T-helper 1 cell treated with Interleukin-12 subunit alpha and Interleukin-12 subunit beta and Interleukin-4 antibody, amounts not matched to agents 30 μg/mL and 1 μg/mL, for 36 hours (primary cell): ENCODE measurements around the gene SCAMP1.
A peak's percentile ranks its signal among the peaks of the same experiment; 100 is the strongest.
"Not testable (repeated sequence)": the region's sequence is repeated elsewhere in the genome, so short reads cannot be mapped to it uniquely, and the experiment has no call there.

ENCODE experiments used
- H3K27ac Mint-ChIP-seq: one replicate; pipeline ENCODE4 v1.8.0; 2021; ENCODE audit warnings: mild to moderate bottlenecking, mixed read lengths
- H3K27me3 Mint-ChIP-seq: one replicate; pipeline ENCODE4 v1.8.0; 2021; ENCODE audit warnings: low read depth, mixed read lengths
- H3K36me3 Mint-ChIP-seq: one replicate; pipeline ENCODE4 v1.8.0; 2021; ENCODE audit warnings: low read depth, mixed read lengths
- H3K4me1 Mint-ChIP-seq: one replicate; pipeline ENCODE4 v1.8.0; 2021; ENCODE audit warnings: low read depth, mixed read lengths
- H3K4me3 Mint-ChIP-seq: one replicate; pipeline ENCODE4 v1.8.0; 2021; ENCODE audit warnings: mild to moderate bottlenecking, moderate library complexity, mixed read lengths
- H3K9me3 Mint-ChIP-seq: one replicate; pipeline ENCODE4 v1.8.0; 2021; ENCODE audit warnings: mixed read lengths

SCAMP1 gene

DNA sequence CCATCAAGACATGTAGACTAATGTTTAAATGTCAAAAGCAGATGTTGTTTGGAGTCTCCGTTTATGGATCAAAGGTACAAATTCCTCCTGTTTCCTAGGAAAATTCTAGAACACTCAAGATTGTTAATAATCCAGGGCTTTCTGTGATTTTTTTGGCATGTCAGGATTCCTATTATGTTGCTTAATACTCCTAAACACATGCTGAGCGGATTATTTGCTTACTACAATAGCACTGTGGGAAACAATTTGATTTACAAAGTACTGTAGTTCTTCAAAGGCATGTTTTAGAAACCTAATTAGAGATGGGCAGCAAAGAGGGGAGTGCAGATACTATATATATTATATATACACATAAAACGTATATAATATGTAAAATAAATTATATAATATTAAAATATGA lies 19.0 kb upstream of the SCAMP1 start:
- Mint-ChIP-seq H3K27me3 (peaks cover 10% of the 10 kb centered on the region), H3K9me3 (peaks cover 13% of the 10 kb centered on the region), H3K4me3 (no peak overlapping the region), H3K36me3 (no peaks in the 10 kb centered on the region), H3K27ac (no peak overlapping the region), H3K4me1 (no peaks in the 10 kb centered on the region)

DNA sequence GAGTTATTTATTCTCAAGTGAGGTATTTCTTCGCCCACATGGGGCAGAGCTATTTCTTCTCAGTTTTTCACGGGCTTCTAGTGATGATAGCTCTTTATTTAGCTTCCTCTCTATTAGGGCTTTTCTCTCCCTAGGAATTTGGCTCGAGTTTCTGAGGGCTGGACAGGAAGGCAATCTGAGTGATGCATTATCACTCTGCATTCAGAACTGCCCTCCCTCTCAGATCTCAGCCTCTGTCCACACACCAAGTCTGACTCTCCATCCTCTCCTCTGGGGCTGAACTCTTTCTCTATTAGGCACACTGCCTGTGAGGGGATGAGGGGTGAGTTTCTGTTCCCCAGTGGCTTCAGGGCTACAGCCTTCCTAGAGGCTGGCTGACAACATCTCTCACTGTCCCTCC lies 14.9 kb upstream of the SCAMP1 start:
- Mint-ChIP-seq H3K36me3 (no peaks in the 10 kb centered on the region), H3K4me1 (no peaks in the 10 kb centered on the region), H3K27me3 (peaks cover 4% of the 10 kb centered on the region), H3K9me3 (no peaks in the 10 kb centered on the region), H3K27ac (no peak overlapping the region), H3K4me3 (no peak overlapping the region)

GRCh38 chr5:78353520-78353919 lies 6.9 kb upstream of the SCAMP1 start:
- H3K27me3 Mint-ChIP-seq, result no peaks in the 10 kb centered on the region
- H3K9me3 Mint-ChIP-seq, result no peaks in the 10 kb centered on the region
- no peak overlapping the region for H3K27ac Mint-ChIP-seq
- H3K36me3 Mint-ChIP-seq, result no peaks in the 10 kb centered on the region
- H3K4me1 Mint-ChIP-seq, result peaks cover 3% of the 10 kb centered on the region
- H3K4me3 Mint-ChIP-seq, result no peak overlapping the region

- peaks cover 3% of the 10 kb centered on the region for H3K36me3 Mint-ChIP-seq
- no peak overlapping the region for H3K27ac Mint-ChIP-seq
- H3K27me3 Mint-ChIP-seq, result no peaks in the 10 kb centered on the region
- no peak overlapping the region for H3K4me3 Mint-ChIP-seq
- H3K9me3 Mint-ChIP-seq, result no peaks in the 10 kb centered on the region
- peaks cover 9% of the 10 kb centered on the region for H3K4me1 Mint-ChIP-seq
Measured at GRCh38 chr5:78354066-78354670, 6.2 kb upstream of the SCAMP1 start.

DNA sequence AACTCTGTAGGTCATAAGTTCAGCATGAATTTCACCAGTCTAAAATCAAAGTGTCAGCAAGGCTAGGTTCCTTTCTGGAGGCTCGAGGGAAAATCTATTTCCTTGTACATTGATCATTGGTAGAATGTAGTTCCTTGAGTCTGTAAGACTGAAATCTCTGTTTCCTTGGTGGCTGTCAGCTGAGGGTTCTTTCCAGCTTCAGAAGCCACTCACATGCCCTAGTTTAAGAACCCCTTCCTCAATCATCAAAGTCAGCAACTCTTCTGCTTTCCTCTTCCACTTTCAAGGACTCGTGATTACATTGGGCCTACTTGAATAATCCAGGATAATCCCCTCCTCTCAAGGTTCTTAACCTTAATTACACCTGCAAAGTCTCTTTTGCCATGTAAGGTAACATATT lies 4.9 kb upstream of the SCAMP1 start:
- Mint-ChIP-seq H3K36me3 (peaks cover 6% of the 10 kb centered on the region), H3K27me3 (no peaks in the 10 kb centered on the region), H3K4me3 (no peak overlapping the region), H3K9me3 (no peaks in the 10 kb centered on the region), H3K27ac (no peak overlapping the region), H3K4me1 (peaks cover 15% of the 10 kb centered on the region)

- not testable (repeated sequence) for H3K36me3 Mint-ChIP-seq, H3K27me3 Mint-ChIP-seq, H3K9me3 Mint-ChIP-seq
- Mint-ChIP-seq H3K4me3 (peak overlapping the region; percentile 93), H3K27ac (peak overlapping the region; percentile 95), H3K4me1 (peaks cover 25% of the 10 kb centered on the region)
Measured at GRCh38 chr5:78359455-78359830, 974 bp upstream of the SCAMP1 start.

DNA sequence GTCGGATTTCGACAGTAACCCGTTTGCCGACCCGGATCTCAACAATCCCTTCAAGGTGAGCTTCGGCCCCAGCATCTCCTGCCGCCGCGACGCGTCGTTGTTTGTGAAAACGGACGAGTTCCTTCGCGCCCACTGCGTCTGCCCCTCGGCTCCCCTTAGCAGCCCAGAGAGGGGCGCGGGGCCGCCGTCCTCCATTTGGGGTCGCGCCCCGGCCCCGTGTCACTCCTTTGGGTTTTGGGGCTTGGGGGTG lies 182 bp downstream of the SCAMP1 start:
- H3K36me3 Mint-ChIP-seq, result peaks cover 6% of the 10 kb centered on the region
- H3K9me3 Mint-ChIP-seq, result no peaks in the 10 kb centered on the region
- H3K4me1 Mint-ChIP-seq, result peaks cover 25% of the 10 kb centered on the region

DNA sequence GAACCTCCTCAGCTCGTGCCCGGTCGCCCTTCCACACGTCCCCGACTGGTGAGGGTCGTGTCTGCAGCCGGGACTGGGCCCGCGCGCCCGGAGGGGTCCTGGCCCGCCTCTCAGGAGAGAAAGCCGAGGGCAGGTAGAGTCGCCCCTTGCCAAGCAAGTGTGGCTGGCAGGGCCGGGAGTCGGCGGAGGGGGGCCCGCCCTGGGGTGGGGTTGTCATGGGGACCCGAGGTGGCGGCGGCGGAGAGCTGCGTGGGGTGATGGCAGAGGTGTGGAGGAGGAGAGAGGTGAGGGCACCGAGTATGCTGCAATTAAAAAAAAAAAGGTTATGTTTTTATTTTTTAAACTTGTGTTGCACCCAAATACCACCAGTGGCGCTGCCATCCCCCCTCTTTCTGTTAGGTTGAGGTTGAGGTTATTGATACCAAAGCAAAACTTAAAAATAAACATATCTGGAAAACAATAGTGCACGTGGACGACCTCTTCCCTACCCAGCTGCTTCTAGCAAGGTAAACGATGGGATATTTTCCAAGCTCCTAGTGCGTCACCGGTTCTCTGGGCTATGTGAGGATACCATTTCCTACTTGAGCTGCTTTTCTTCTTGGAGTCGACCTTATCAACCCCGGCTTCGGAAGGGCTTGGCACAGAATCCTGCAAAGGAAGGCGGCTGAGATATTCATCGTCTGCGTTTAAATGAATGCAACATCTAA lies 660 bp downstream of the SCAMP1 start:
- H3K4me3 Mint-ChIP-seq, result peak overlapping the region; percentile 93
- no peaks in the 10 kb centered on the region for H3K9me3 Mint-ChIP-seq
- H3K36me3 Mint-ChIP-seq, result peaks cover 6% of the 10 kb centered on the region
- H3K4me1 Mint-ChIP-seq, result peaks cover 25% of the 10 kb centered on the region
- H3K27ac Mint-ChIP-seq, result peak overlapping the region; percentile 95
- H3K27me3 Mint-ChIP-seq, result no peaks in the 10 kb centered on the region

More for the DNA sequence above, 182 bp downstream of the SCAMP1 start:
- Mint-ChIP-seq H3K4me3 (peak overlapping the region; percentile 93), H3K27ac (peak overlapping the region; percentile 95), H3K27me3 (no peaks in the 10 kb centered on the region)

DNA sequence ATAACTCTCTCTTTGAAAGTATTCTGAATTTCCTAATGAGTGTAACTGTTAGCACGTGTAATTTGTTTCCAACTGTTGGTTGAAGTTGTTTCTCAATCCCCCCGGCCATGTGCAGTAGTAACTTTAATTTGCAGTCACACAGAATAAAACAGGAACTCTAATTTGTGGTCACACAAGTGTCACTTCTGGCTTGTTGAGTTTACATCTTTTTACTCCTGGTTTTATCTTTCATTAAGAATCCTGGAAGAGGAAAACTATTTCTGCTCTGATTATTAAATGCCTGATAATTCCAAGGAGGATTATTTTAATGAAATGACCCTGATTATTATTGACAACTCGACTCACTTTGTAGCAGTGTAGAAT lies 1.2 kb downstream of the SCAMP1 start:
- H3K9me3 Mint-ChIP-seq, result no peaks in the 10 kb centered on the region
- peaks cover 25% of the 10 kb centered on the region for H3K4me1 Mint-ChIP-seq
- peaks cover 6% of the 10 kb centered on the region for H3K36me3 Mint-ChIP-seq
- H3K4me3 Mint-ChIP-seq, result peak overlapping the region; percentile 93
- no peaks in the 10 kb centered on the region for H3K27me3 Mint-ChIP-seq
- peak overlapping the region; percentile 90 for H3K27ac Mint-ChIP-seq

GRCh38 chr5:78362220-78362619 lies 1.8 kb downstream of the SCAMP1 start:
- Mint-ChIP-seq H3K4me1 (peaks cover 25% of the 10 kb centered on the region), H3K27ac (no peak overlapping the region)

GRCh38 chr5:78364005-78364404 lies 3.6 kb downstream of the SCAMP1 start:
- Mint-ChIP-seq H3K27me3 (no peaks in the 10 kb centered on the region), H3K4me1 (peaks cover 17% of the 10 kb centered on the region), H3K4me3 (no peak overlapping the region), H3K36me3 (peaks cover 4% of the 10 kb centered on the region), H3K9me3 (no peaks in the 10 kb centered on the region), H3K27ac (no peak overlapping the region)

More at GRCh38 chr5:78362220-78362619, 1.8 kb downstream of the SCAMP1 start:
- Mint-ChIP-seq H3K4me3 (peak overlapping the region; percentile 8), H3K27me3 (no peaks in the 10 kb centered on the region), H3K9me3 (no peaks in the 10 kb centered on the region), H3K36me3 (peaks cover 6% of the 10 kb centered on the region)

DNA sequence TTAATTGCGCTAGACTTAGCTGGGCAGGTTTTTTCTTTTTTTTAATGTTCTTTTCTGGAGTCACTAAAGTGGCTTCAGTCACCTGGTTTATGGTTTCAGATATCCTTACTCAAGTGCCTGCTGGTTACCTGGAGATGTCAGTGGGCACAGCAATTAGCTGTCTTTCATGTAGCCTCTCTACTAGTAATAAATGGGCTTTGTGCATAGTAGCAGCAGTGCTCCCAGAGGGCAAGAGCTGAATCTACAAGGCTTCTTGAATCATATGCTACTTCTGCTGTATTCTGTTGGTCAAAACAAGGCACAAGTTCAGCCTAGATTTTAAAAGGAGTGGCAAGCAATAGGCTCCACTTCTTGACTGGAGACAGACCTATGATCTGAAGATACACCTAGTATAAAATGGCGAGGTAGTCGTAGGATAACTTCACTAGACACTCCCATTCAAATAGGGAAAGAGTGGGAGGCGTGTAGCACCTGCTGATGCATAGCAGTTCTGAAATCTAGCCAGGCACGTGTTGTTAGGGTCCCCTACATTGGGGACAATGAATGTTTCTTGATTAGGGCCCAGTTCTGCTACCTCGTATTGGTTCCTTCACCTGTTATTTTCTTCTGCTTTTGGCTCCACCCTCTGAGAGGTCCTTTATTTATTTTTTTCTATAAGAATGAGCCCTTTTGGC lies 7.0 kb downstream of the SCAMP1 start:
- H3K36me3 Mint-ChIP-seq, result no peaks in the 10 kb centered on the region
- H3K27me3 Mint-ChIP-seq, result no peaks in the 10 kb centered on the region
- no peaks in the 10 kb centered on the region for H3K9me3 Mint-ChIP-seq
- H3K4me3 Mint-ChIP-seq, result no peak overlapping the region
- H3K4me1 Mint-ChIP-seq, result peaks cover 1% of the 10 kb centered on the region
- H3K27ac Mint-ChIP-seq, result no peak overlapping the region

GRCh38 chr5:78369680-78370079 lies 9.3 kb downstream of the SCAMP1 start:
- Mint-ChIP-seq H3K4me1 (no peaks in the 10 kb centered on the region), H3K9me3 (no peaks in the 10 kb centered on the region), H3K27me3 (no peaks in the 10 kb centered on the region), H3K36me3 (no peaks in the 10 kb centered on the region), H3K27ac (no peak overlapping the region), H3K4me3 (no peak overlapping the region)

GRCh38 chr5:78373231-78373630 lies 12.8 kb downstream of the SCAMP1 start:
- Mint-ChIP-seq H3K4me1 (peaks cover 8% of the 10 kb centered on the region), H3K4me3 (no peak overlapping the region), H3K27me3 (no peaks in the 10 kb centered on the region), H3K27ac (no peak overlapping the region), H3K9me3 (no peaks in the 10 kb centered on the region), H3K36me3 (no peaks in the 10 kb centered on the region)

DNA sequence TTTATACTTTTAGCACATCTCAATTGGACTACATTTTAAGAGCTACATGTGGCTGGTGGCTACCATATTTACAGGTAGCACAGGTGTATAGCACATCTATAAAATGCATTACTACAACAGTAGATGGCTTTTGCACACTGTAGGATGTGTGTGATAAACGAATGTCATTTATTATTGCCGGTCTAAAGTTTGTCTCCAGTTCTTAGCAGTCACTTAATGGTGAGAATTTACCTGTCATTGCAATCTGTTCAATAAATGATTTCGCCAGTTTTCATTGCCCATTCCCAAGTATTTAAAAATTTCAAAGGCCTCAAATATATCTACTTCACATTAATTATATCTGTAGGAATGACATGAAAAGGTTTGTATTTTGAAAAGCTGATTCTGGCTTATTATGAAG lies 15.9 kb downstream of the SCAMP1 start:
- no peak overlapping the region for H3K4me3 Mint-ChIP-seq
- H3K27ac Mint-ChIP-seq, result no peak overlapping the region
- no peaks in the 10 kb centered on the region for H3K9me3 Mint-ChIP-seq
- H3K27me3 Mint-ChIP-seq, result no peaks in the 10 kb centered on the region
- peaks cover 1% of the 10 kb centered on the region for H3K36me3 Mint-ChIP-seq
- peaks cover 8% of the 10 kb centered on the region for H3K4me1 Mint-ChIP-seq
